HepG2 (cell line): Measurements from ENCODE around the gene SLC18A2. TPM values are rescaled to one million over a fixed set of nuclear protein-coding genes. Genes with fewer than 3 reads are reported as not detected.

Experiments
- ATAC-seq: fragments of 200-7000 bp; cut with Tn5 transposase; 3 replicates; pipeline ENCODE4 v1.9.1; 2020; ENCODE audit warnings: mild to moderate bottlenecking, moderate library complexity
- BruUV-seq: library from RNA; stranded (reverse); fragments of 400-500 nt; replicated peaks from 2 replicates; lab custom pipeline; 2021; lab: Mats Ljungman, UMichigan
- CTCF ChIA-PET: fragments of 300-600 bp; formaldehyde crosslinking; extraction: SDS; loops from one replicate; lab custom pipeline; 2021; ENCODE audit warnings: low total read pairs, inconsistent platforms, low intra/inter-chr PET ratio; lab: Yijun Ruan, JAX
- POLR2A ChIA-PET: fragments of 350-600 bp; sonication (Branson Sonifier 250); formaldehyde crosslinking; loops from one replicate; lab custom pipeline; 2020; ENCODE audit warnings: antibody characterized with exemption, inconsistent platforms; lab: Yijun Ruan, JAX
- DNase-seq: peaks from one replicate; pipeline ENCODE4 v3.0.0-alpha.2; 2015; ENCODE audit warnings: low spot score
- FAIRE-seq: peaks from 3 replicates; lab custom pipeline; 2011; peaks lifted over from hg19 to GRCh38; lab: Jason Lieb, UNC
- H2AFZ ChIP-seq: one replicate; pipeline ENCODE4 v1.6.1; 2011; ENCODE audit warnings: low read length, inconsistent platforms
- H3K27ac ChIP-seq: fragments of 300-600 bp; 3 replicates; pipeline ENCODE4 v1.8.0; 2011; ENCODE audit warnings: mixed run types, mild to moderate bottlenecking, mixed read lengths, low read length, inconsistent platforms; ENCODE audit not compliant: insufficient read depth; ENCODE audit errors: extremely low read length
- H3K27me3 ChIP-seq, 2 experiments: fragments of 200-600 bp in 1 of 2; 2 replicates in 1 of 2; 3 replicates in 1 of 2; pipeline versions ENCODE4 v1.6.0 to v1.8.0; 2011; ENCODE audit warnings: low read length in 2 of 2, mild to moderate bottlenecking in 2 of 2, moderate library complexity in 2 of 2, inconsistent platforms in 1 of 2; ENCODE audit not compliant: insufficient read depth in 2 of 2, control insufficient read depth in 1 of 2
- H3K36me3 ChIP-seq, 2 experiments: fragments of 200-600 bp in 1 of 2; replicated peaks in 1 of 2; 2 replicates in 1 of 2; 3 replicates in 1 of 2; pipeline versions ENCODE4 v1.5.1 to v1.8.0; 2011; ENCODE audit warnings: low read length in 2 of 2, inconsistent platforms in 1 of 2; ENCODE audit not compliant: insufficient read depth in 2 of 2, control insufficient read depth in 1 of 2
- H3K4me1 ChIP-seq: 2 replicates; pipeline ENCODE4 v1.5.1; 2012; ENCODE audit warnings: low read length, inconsistent platforms; ENCODE audit not compliant: insufficient read depth
- H3K4me2 ChIP-seq: 2 replicates; pipeline ENCODE4 v1.6.0; 2011; ENCODE audit warnings: low read depth, low read length, inconsistent platforms
- H3K4me3 ChIP-seq, 3 experiments: fragments of 200-600 bp in 1 of 3; sonication (generic), shearing (Covaris generic) in 1 of 3; replicated peaks in 1 of 3; 2 replicates each; pipeline ENCODE4 v1.5.1; 2011 to 2016; ENCODE audit warnings: low read length in 3 of 3, inconsistent platforms in 2 of 3, low read depth in 2 of 3, mild to moderate bottlenecking in 2 of 3, control low read depth in 1 of 3, mixed read lengths in 1 of 3; ENCODE audit not compliant: insufficient read depth in 1 of 3
- H3K79me2 ChIP-seq: one replicate; pipeline ENCODE4 v1.6.1; 2011; ENCODE audit warnings: low read length, inconsistent platforms; ENCODE audit not compliant: insufficient read depth
- H3K9ac ChIP-seq: 2 replicates; pipeline ENCODE4 v1.6.0; 2011; ENCODE audit warnings: mild to moderate bottlenecking, low read depth, low read length, inconsistent platforms; ENCODE audit not compliant: insufficient read depth
- H3K9me3 ChIP-seq: 2 replicates; pipeline ENCODE4 v1.5.1; 2012; ENCODE audit warnings: mild to moderate bottlenecking, low read length
- H4K20me1 ChIP-seq: 2 replicates; pipeline ENCODE4 v1.6.0; 2011; ENCODE audit warnings: inconsistent platforms, mild to moderate bottlenecking, low read length, moderate library complexity; ENCODE audit not compliant: insufficient read depth
- TIGD3 ChIP-seq: sonication (generic); formaldehyde crosslinking; IDR thresholded peaks from 2 replicates; pipeline ENCODE4 v1.5.1; 2020; ENCODE audit warnings: mild to moderate bottlenecking, missing genetic modification reagents, borderline replicate concordance
- ZBTB33 ChIP-seq: sonication (generic); formaldehyde crosslinking; IDR thresholded peaks from 2 replicates; pipeline ENCODE4 v1.4.0; 2020; ENCODE audit warnings: missing genetic modification reagents
- ZFP82 ChIP-seq: sonication (generic); formaldehyde crosslinking; IDR thresholded peaks from 2 replicates; pipeline ENCODE4 v1.5.1; 2020; ENCODE audit warnings: mild to moderate bottlenecking, missing genetic modification reagents, borderline replicate concordance
- ZKSCAN1 ChIP-seq: fragments of 150-350 bp; IDR thresholded peaks from 2 replicates; pipeline ENCODE4 v1.6.1; 2014; ENCODE audit warnings: low read length
- ZNF251 ChIP-seq: sonication (generic); formaldehyde crosslinking; IDR thresholded peaks from 2 replicates; pipeline ENCODE4 v1.9.0; 2021; ENCODE audit warnings: mild to moderate bottlenecking, missing genetic modification reagents
- ZNF318 ChIP-seq: sonication (generic); formaldehyde crosslinking; IDR thresholded peaks from 2 replicates; pipeline ENCODE4 v1.4.0; 2020; ENCODE audit warnings: mild to moderate bottlenecking, missing genetic modification reagents
- ZNF512B ChIP-seq: sonication (generic); formaldehyde crosslinking; IDR thresholded peaks from 2 replicates; pipeline ENCODE4 v1.5.1; 2020; ENCODE audit warnings: missing genetic modification reagents, mild to moderate bottlenecking, borderline replicate concordance
- ZNF652 ChIP-seq: IDR thresholded peaks from 2 replicates; pipeline ENCODE4 v1.6.1; 2016; ENCODE audit warnings: low read depth, borderline replicate concordance
- WGBS: methylation state at CpG from one replicate; pipeline ENCODE4 v1.1.6; 2017; ENCODE audit warnings: low lambda C conversion rate; 5-methylcytosine and 5-hydroxymethylcytosine counted together
- in situ Hi-C: cut with HindIII; loops from 2 replicates; pipeline ENCODE4 v1.10.0; 2017; ENCODE audit warnings: low pct_unique_long_range_greater_than_20kb; ENCODE audit not compliant: extremely low pct_ligation_motif_present
- intact Hi-C: fragments of 100-400 bp; cut with micrococcal nuclease; formaldehyde crosslinking; loops from one replicate; pipeline ENCODE4 v1.10.0; 2022; ENCODE audit not compliant: unreplicated experiment
- polyA plus RNA-seq, 8 experiments: library from polyadenylated mRNA; depleted of rRNA in 3 of 8; stranded (reverse) in 7 of 8; unstranded in 1 of 8; fragments of >200 nt; fragmentation: Illumina TruSeq in 4 of 8; extraction: Trizol in 4 of 8; gene quantifications; 2 replicates each; pipeline versions ENCODE4 v1.2.1 to v1.2.3, GENCODE V29; 2011 to 2016; ENCODE audit warnings: low read depth in 4 of 8, missing spikeins in 1 of 8, mixed read lengths in 1 of 8; ENCODE audit not compliant: insufficient read depth in 1 of 8
- total RNA-seq, 5 experiments: library from RNA; depleted of rRNA; stranded (reverse); fragments of >200 nt; fragmentation: Illumina TruSeq; extraction: Trizol; gene quantifications; 2 replicates each; pipeline ENCODE4 v1.2.3, GENCODE V29; 2016; ENCODE audit warnings: low read depth in 1 of 5

The SLC18A2 gene
- total and polyA plus RNA-seq, 2 of the 13 experiments (the other 11 are each of a cell fraction or from before 2014, with no cell fraction given): not detected

GRCh38 chr10:117259279-117259678, 18.4 kb downstream of the SLC18A2 start:
- FAIRE-seq (no peak), DNase-seq (no peak), ATAC-seq (no peak)
- no peak overlapping the region for H3K27ac ChIP-seq
- 41% methylated on average over 3 of the region's 3 CpGs for WGBS
- intact Hi-C loops: no loop called here
- ChIA-PET POLR2A (no interaction called here), CTCF (no interaction called here)
- H3K4me2 ChIP-seq: no peak overlapping the region
- H3K4me3 ChIP-seq: no peak overlapping the region
- H3K79me2 ChIP-seq: no peaks in the 10 kb centered on the region
- BruUV-seq: no TSS peak
- H3K9me3 ChIP-seq: no peaks in the 10 kb centered on the region
- no peaks in the 10 kb centered on the region for H4K20me1 ChIP-seq
- no peaks in the 10 kb centered on the region for H3K36me3 ChIP-seq
- in situ Hi-C loops: no loop called here
- H3K27me3 ChIP-seq: peaks cover 0 to 37% of the 10 kb centered on the region in 2 experiments; a peak in 2 of 5 replicates
- H3K9ac ChIP-seq: no peak overlapping the region
- H3K4me1 ChIP-seq: peaks cover 28% of the 10 kb centered on the region
- H2AFZ ChIP-seq: no peak overlapping the region
- no peak for TF ChIP-seq ZBTB33
- no peak for TF ChIP-seq TIGD3 (CRISPR knock-in tag)
- TF ChIP-seq ZKSCAN1: no peak
- no peak for TF ChIP-seq ZFP82 (CRISPR knock-in tag)
- TF ChIP-seq ZNF652 (CRISPR knock-in tag): no peak
- TF ChIP-seq ZNF318: no peak
- TF ChIP-seq ZNF512B (CRISPR knock-in tag): no peak
- TF ChIP-seq ZNF251 (CRISPR knock-in tag): no peak
